ENCODE measurements around the gene SYMPK. TPM values are rescaled to one million over a fixed set of nuclear protein-coding genes. Genes with fewer than 3 reads are reported as not detected.

SYMPK gene
- total and polyA plus RNA-seq, 8 donors, result 65.6 to 77.6 (median 69.1) TPM

- Histone ChIP-seq H3K9me3 (no peaks in the 10 kb centered on the region), H3K27me3 (no peaks in the 10 kb centered on the region), H3K4me3 (no peak overlapping the region), H3K4me1 (peaks cover 0 to 1% of the 10 kb centered on the region in 2 donors), H3K36me3 (peaks cover 0 to 48% of the 10 kb centered on the region in 2 donors), H3K27ac (no peak overlapping the region)
- intact Hi-C loops (cut with DNase I), result no loop called here
- no peak for ATAC-seq
- TF ChIP-seq CTCF (IDR thresholded peaks at IDR 0.05), result no peak
- DNase-seq, result no peak
Observed at GRCh38 chr19:45895519-45895972, 32.6 kb upstream of the SYMPK start.

- Histone ChIP-seq H3K36me3 (peaks cover 0 to 27% of the 10 kb centered on the region in 2 donors), H3K4me1 (peaks cover 0 to 8% of the 10 kb centered on the region in 2 donors), H3K27me3 (no peaks in the 10 kb centered on the region), H3K4me3 (no peak overlapping the region), H3K9me3 (no peaks in the 10 kb centered on the region), H3K27ac (no peak overlapping the region)
- intact Hi-C loops (cut with DNase I), result no loop called here
- ATAC-seq (no peak), DNase-seq (no peak)
- no peak for TF ChIP-seq CTCF (IDR thresholded peaks at IDR 0.05)
Observed at GRCh38 chr19:45890877-45891276, 27.9 kb upstream of the SYMPK start.

GRCh38 chr19:45889210-45889885 is 26.4 kb upstream of the SYMPK start:
- Histone ChIP-seq H3K4me3 (no peak overlapping the region), H3K27ac (no peak overlapping the region), H3K27me3 (no peaks in the 10 kb centered on the region), H3K9me3 (no peaks in the 10 kb centered on the region), H3K4me1 (peaks cover 10 to 21% of the 10 kb centered on the region in 2 donors), H3K36me3 (peaks cover 0 to 17% of the 10 kb centered on the region in 2 donors)
- no peak for TF ChIP-seq CTCF (IDR thresholded peaks at IDR 0.05)
- ATAC-seq (no peak), DNase-seq (no peak)
- intact Hi-C loops (cut with DNase I), result no loop called here

- intact Hi-C loops (cut with DNase I), result no loop called here
- H3K4me3 ChIP-seq, result peak overlapping the region; percentile 83 to 91
Observed at GRCh38 chr19:45887200-45887710, 24.3 kb upstream of the SYMPK start.

More at GRCh38 chr19:45887200-45887710, 24.3 kb upstream of the SYMPK start:
- Histone ChIP-seq H3K36me3 (peaks cover 0 to 23% of the 10 kb centered on the region in 2 donors), H3K4me1 (peaks cover 29 to 40% of the 10 kb centered on the region in 2 donors), H3K27me3 (no peaks in the 10 kb centered on the region), H3K27ac (peak overlapping the region; percentile 86 to 95), H3K9me3 (no peaks in the 10 kb centered on the region)
- no peak for ATAC-seq
- peak in 2 of 4 donors; percentile 31 to 32 for DNase-seq
- TF ChIP-seq CTCF (IDR thresholded peaks at IDR 0.05), result no peak
